Endodermal cell (in vitro differentiated cells): Measurements from ENCODE around the gene DENND1C. TPM values are rescaled to one million over a fixed set of nuclear protein-coding genes. Genes with fewer than 3 reads are reported as not detected.

Source experiments
- DNase-seq: peaks from one replicate; pipeline ENCODE4 v3.0.0-alpha.2; 2017
- H3K27ac ChIP-seq: 2 replicates; pipeline ENCODE4 v1.5.1; 2013; ENCODE audit warnings: mild to moderate bottlenecking, low read depth, low read length, moderate library complexity
- H3K27me3 ChIP-seq: 2 replicates; pipeline ENCODE4 v1.6.1; 2013; ENCODE audit warnings: mild to moderate bottlenecking, low read length, moderate library complexity; ENCODE audit not compliant: insufficient read depth, control insufficient read depth, poor library complexity, severe bottlenecking
- H3K36me3 ChIP-seq: 2 replicates; pipeline ENCODE4 v1.7.0; 2013; ENCODE audit warnings: mild to moderate bottlenecking, low read length, moderate library complexity; ENCODE audit not compliant: control insufficient read depth, insufficient read depth
- H3K4me1 ChIP-seq: one replicate; pipeline ENCODE4 v1.7.0; 2013; ENCODE audit warnings: low read length; ENCODE audit not compliant: control insufficient read depth, insufficient read depth
- H3K4me3 ChIP-seq: 2 replicates; pipeline ENCODE4 v1.5.1; 2013; ENCODE audit warnings: mild to moderate bottlenecking, low read length, moderate library complexity
- H3K9ac ChIP-seq: 2 replicates; pipeline ENCODE4 v1.6.1; 2013; ENCODE audit warnings: mild to moderate bottlenecking, low read length, moderate library complexity; ENCODE audit not compliant: poor library complexity, severe bottlenecking; ENCODE audit errors: extremely low read depth
- H3K9me3 ChIP-seq: 2 replicates; pipeline ENCODE4 v1.6.1; 2013; ENCODE audit warnings: mild to moderate bottlenecking, low read length, moderate library complexity; ENCODE audit not compliant: control insufficient read depth
- H3K27ac Mint-ChIP-seq: 2 replicates; pipeline ENCODE4 v1.8.0; 2020; ENCODE audit warnings: mixed read lengths
- H3K27me3 Mint-ChIP-seq: 2 replicates; pipeline ENCODE4 v1.8.0; 2021; ENCODE audit warnings: mild to moderate bottlenecking, mixed read lengths; ENCODE audit not compliant: insufficient read depth
- H3K36me3 Mint-ChIP-seq: 2 replicates; pipeline ENCODE4 v1.8.0; 2020; ENCODE audit warnings: low read depth, mixed read lengths
- H3K4me1 Mint-ChIP-seq: 2 replicates; pipeline ENCODE4 v1.8.0; 2020; ENCODE audit warnings: mixed read lengths
- H3K4me3 Mint-ChIP-seq: 2 replicates; pipeline ENCODE4 v1.8.0; 2020; ENCODE audit warnings: mild to moderate bottlenecking, moderate library complexity, mixed read lengths
- H3K9me3 Mint-ChIP-seq: 2 replicates; pipeline ENCODE4 v1.8.0; 2020; ENCODE audit warnings: mild to moderate bottlenecking, mixed read lengths
- CTCF ChIP-seq: fragments of 200-600 bp; sonication (generic); conservative IDR thresholded peaks from 2 replicates; pipeline ENCODE4 v1.5.0; 2021; ENCODE audit warnings: antibody characterized with exemption, mild to moderate bottlenecking
- WGBS, 2 experiments: methylation state at CpG; one replicate each; pipeline versions ENCODE4 v1.1.5 to v1.1.7; 2013; ENCODE audit warnings: missing lambda C conversion rate in 2 of 2, mixed read lengths in 1 of 2; ENCODE audit not compliant: insufficient coverage in 1 of 2, insufficient read length in 1 of 2; 5-methylcytosine and 5-hydroxymethylcytosine counted together
- total RNA-seq, 2 donors: library from RNA; stranded (reverse); fragmentation: NEBNext Ultra II Directional in 1 of 2; extraction: Animal tissue kit (Norgen Biotek cat#: 25700) in 1 of 2; gene quantifications; 2 replicates in 1 of 2; 3 replicates in 1 of 2; pipeline ENCODE4 v1.2.1, GENCODE V29; 2021

DENND1C gene
- total RNA-seq, 2 donors from 2014 or later = 1.7 to 2.1 TPM

- no peaks in the 10 kb centered on the region for H3K9me3 ChIP-seq
- peak overlapping the region; percentile 49 for H3K9ac ChIP-seq
- peaks cover 10% of the 10 kb centered on the region for H3K36me3 ChIP-seq
- TF ChIP-seq CTCF = no peak
- H3K36me3 Mint-ChIP-seq = peaks cover 43% of the 10 kb centered on the region
- no peak overlapping the region for H3K27ac ChIP-seq
- peak overlapping the region; percentile 88 for H3K27ac Mint-ChIP-seq
- peaks cover 6% of the 10 kb centered on the region for H3K4me1 ChIP-seq
- WGBS, 2 experiments = 55 to 58% methylated on average over 4 to 9 of the region's 9 CpGs
- H3K27me3 Mint-ChIP-seq = peaks cover 17% of the 10 kb centered on the region
- peak overlapping the region; percentile 81 for H3K4me3 Mint-ChIP-seq
- H3K27me3 ChIP-seq = peaks cover 15% of the 10 kb centered on the region
- H3K4me3 ChIP-seq = peak overlapping the region; percentile 83
- peaks cover 26% of the 10 kb centered on the region for H3K4me1 Mint-ChIP-seq
- peak; percentile 56 for DNase-seq
- no peaks in the 10 kb centered on the region for H3K9me3 Mint-ChIP-seq
Measured at GRCh38 chr19:6465006-6465405, 16.6 kb downstream of the DENND1C start.

GRCh38 chr19:6464070-6464873, 17.3 kb downstream of the DENND1C start, which contains the start of gene CRB3:
CRB3 (plus strand) TSS chr19:6464271; CDS start chr19:6464702, 431 bp downstream.
- H3K4me3 Mint-ChIP-seq = peak within 1 kb of the TSS; percentile 81
- Histone ChIP-seq H3K9me3 (no peaks in the 10 kb centered on the region), H3K4me1 (peaks cover 6% of the 10 kb centered on the region), H3K27me3 (peaks cover 15% of the 10 kb centered on the region), H3K27ac (no peak within 1 kb of the TSS), H3K9ac (peak within 1 kb of the TSS; percentile 49), H3K36me3 (peaks cover 10% of the 10 kb centered on the region), H3K4me3 (peak within 1 kb of the TSS; percentile 83)
- no peak for TF ChIP-seq CTCF
- H3K36me3 Mint-ChIP-seq = peaks cover 39% of the 10 kb centered on the region
- 2% methylated on average over 30 to 65 of the region's 65 CpGs for WGBS, 2 experiments
- peaks cover 17% of the 10 kb centered on the region for H3K27me3 Mint-ChIP-seq
- H3K4me1 Mint-ChIP-seq = peaks cover 20% of the 10 kb centered on the region
- peak; percentile 99 for DNase-seq
- H3K9me3 Mint-ChIP-seq = no peaks in the 10 kb centered on the region
- H3K27ac Mint-ChIP-seq = peak within 1 kb of the TSS; percentile 88

GRCh38 chr19:6460099-6460884, 21.3 kb downstream of the DENND1C start:
- Mint-ChIP-seq H3K9me3 (peaks cover 2% of the 10 kb centered on the region), H3K36me3 (peaks cover 18% of the 10 kb centered on the region), H3K4me1 (peaks cover 13% of the 10 kb centered on the region), H3K27ac (peak overlapping the region; percentile 92), H3K27me3 (peaks cover 25% of the 10 kb centered on the region), H3K4me3 (peak overlapping the region; percentile 69)
- Histone ChIP-seq H3K4me1 (peaks cover 6% of the 10 kb centered on the region), H3K4me3 (peak overlapping the region; percentile 87), H3K36me3 (peaks cover 9% of the 10 kb centered on the region), H3K9me3 (peaks cover 4% of the 10 kb centered on the region), H3K27ac (peak overlapping the region; percentile 25), H3K27me3 (peaks cover 12% of the 10 kb centered on the region), H3K9ac (peak overlapping the region; percentile 25)
- peak; percentile 99 for DNase-seq
- WGBS, 2 experiments = 0% methylated on average over 15 to 57 of the region's 57 CpGs
- TF ChIP-seq CTCF = peak; percentile 78
